Loucy (cell line): ENCODE measurements around the gene HELT.

Experiments
- H2AFZ ChIP-seq: fragments of 200-600 bp; sonication (generic); 2 replicates; pipeline ENCODE4 v1.6.0; 2016; ENCODE audit warnings: antibody characterized with exemption, mild to moderate bottlenecking, low read length, moderate library complexity
- H3F3A ChIP-seq: fragments of 200-600 bp; 2 replicates; pipeline ENCODE4 v1.6.0; 2016; ENCODE audit warnings: antibody characterized with exemption, low read depth, mild to moderate bottlenecking
- H3K27me3 ChIP-seq: fragments of 200-600 bp; sonication (generic); 2 replicates; pipeline ENCODE4 v1.6.1; 2014; ENCODE audit warnings: low read length, mild to moderate bottlenecking; ENCODE audit not compliant: insufficient read depth, poor library complexity, severe bottlenecking
- H3K36me3 ChIP-seq: fragments of 200-600 bp; sonication (generic); 2 replicates; pipeline ENCODE4 v1.6.1; 2016; ENCODE audit warnings: low read length; ENCODE audit not compliant: insufficient read depth
- H3K4me1 ChIP-seq: fragments of 200-600 bp; sonication (generic); 2 replicates; pipeline ENCODE4 v1.5.1; 2014; ENCODE audit warnings: low read length, mild to moderate bottlenecking; ENCODE audit not compliant: insufficient read depth, poor library complexity, severe bottlenecking
- H3K4me2 ChIP-seq: fragments of 200-600 bp; sonication (generic); 2 replicates; pipeline ENCODE4 v1.6.0; 2014; ENCODE audit warnings: antibody characterized with exemption, low read length, low read depth, mild to moderate bottlenecking; ENCODE audit not compliant: poor library complexity, severe bottlenecking
- H3K4me3 ChIP-seq: fragments of 200-600 bp; sonication (generic); 2 replicates; pipeline ENCODE4 v1.5.1; 2014; ENCODE audit warnings: low read length, mild to moderate bottlenecking, mixed read lengths; ENCODE audit not compliant: poor library complexity, severe bottlenecking
- H3K79me2 ChIP-seq: fragments of 200-600 bp; sonication (generic); 2 replicates; pipeline ENCODE4 v1.6.1; 2014; ENCODE audit warnings: low read length; ENCODE audit not compliant: insufficient read depth
- H3K9ac ChIP-seq: fragments of 200-600 bp; sonication (generic); 2 replicates; pipeline ENCODE4 v1.6.0; 2014; ENCODE audit warnings: mild to moderate bottlenecking, low read depth, low read length, moderate library complexity; ENCODE audit not compliant: poor library complexity, severe bottlenecking
- H3K9me2 ChIP-seq: fragments of 200-600 bp; sonication (generic); replicated peaks from 2 replicates; pipeline ENCODE4 v1.6.1; 2016; ENCODE audit warnings: low read depth, low read length, mixed read lengths
- H3K9me3 ChIP-seq: fragments of 200-600 bp; sonication (generic); 2 replicates; pipeline ENCODE4 v1.6.1; 2014; ENCODE audit warnings: mild to moderate bottlenecking, antibody characterized with exemption, low read length, low read depth; ENCODE audit not compliant: insufficient read depth
- H4K20me1 ChIP-seq: fragments of 200-600 bp; sonication (generic); 2 replicates; pipeline ENCODE4 v1.6.0; 2014; ENCODE audit warnings: antibody characterized with exemption, low read length, mild to moderate bottlenecking; ENCODE audit not compliant: insufficient read depth, poor library complexity, severe bottlenecking
- CTCF ChIP-seq: fragments of 200-600 bp; sonication (generic); conservative IDR thresholded peaks from 2 replicates; pipeline ENCODE4 v1.5.1; 2014; ENCODE audit warnings: mild to moderate bottlenecking, antibody characterized with exemption, low read length
- EZH2phosphoT487 ChIP-seq: fragments of 200-600 bp; IDR thresholded peaks from 2 replicates; pipeline ENCODE4 v1.6.1; 2018; ENCODE audit warnings: antibody characterized with exemption, mild to moderate bottlenecking, moderate library complexity, borderline replicate concordance

HELT gene

GRCh38 chr4:185011408-185011807 is 6.9 kb upstream of the HELT start:
- H3K9me2 ChIP-seq: no peaks in the 10 kb centered on the region
- H4K20me1 ChIP-seq: no peaks in the 10 kb centered on the region
- no peaks in the 10 kb centered on the region for H3K4me1 ChIP-seq
- no peak overlapping the region for H3K4me3 ChIP-seq
- H3F3A ChIP-seq: no peaks in the 10 kb centered on the region
- H3K9ac ChIP-seq: no peak overlapping the region
- no peaks in the 10 kb centered on the region for H3K79me2 ChIP-seq
- H3K36me3 ChIP-seq: no peaks in the 10 kb centered on the region
- no peaks in the 10 kb centered on the region for H3K27me3 ChIP-seq
- peak; percentile 75 for TF ChIP-seq CTCF
- no peak for TF ChIP-seq EZH2phosphoT487
- no peak overlapping the region for H2AFZ ChIP-seq
- no peaks in the 10 kb centered on the region for H3K9me3 ChIP-seq
- H3K4me2 ChIP-seq: no peak overlapping the region

GRCh38 chr4:185013417-185014125 is 4.7 kb upstream of the HELT start:
- H3K9ac ChIP-seq: no peak overlapping the region
- TF ChIP-seq CTCF: no peak
- TF ChIP-seq EZH2phosphoT487: no peak
- no peaks in the 10 kb centered on the region for H4K20me1 ChIP-seq
- H3K27me3 ChIP-seq: no peaks in the 10 kb centered on the region
- no peak overlapping the region for H3K4me3 ChIP-seq
- H3K36me3 ChIP-seq: no peaks in the 10 kb centered on the region
- H3F3A ChIP-seq: no peaks in the 10 kb centered on the region
- H3K4me2 ChIP-seq: no peak overlapping the region
- H2AFZ ChIP-seq: no peak overlapping the region
- H3K9me2 ChIP-seq: no peaks in the 10 kb centered on the region
- H3K4me1 ChIP-seq: no peaks in the 10 kb centered on the region
- H3K9me3 ChIP-seq: no peaks in the 10 kb centered on the region
- no peaks in the 10 kb centered on the region for H3K79me2 ChIP-seq

GRCh38 chr4:185015108-185015507 is 3.2 kb upstream of the HELT start:
- no peaks in the 10 kb centered on the region for H3K27me3 ChIP-seq

More at GRCh38 chr4:185015108-185015507, 3.2 kb upstream of the HELT start:
- H3K9me2 ChIP-seq: no peaks in the 10 kb centered on the region
- no peak overlapping the region for H3K4me2 ChIP-seq
- no peaks in the 10 kb centered on the region for H4K20me1 ChIP-seq
- H3K4me3 ChIP-seq: no peak overlapping the region
- TF ChIP-seq EZH2phosphoT487 (no peak), CTCF (no peak)
- no peaks in the 10 kb centered on the region for H3K4me1 ChIP-seq
- no peaks in the 10 kb centered on the region for H3K79me2 ChIP-seq
- no peak overlapping the region for H3K9ac ChIP-seq
- no peaks in the 10 kb centered on the region for H3K9me3 ChIP-seq
- no peak overlapping the region for H2AFZ ChIP-seq
- H3F3A ChIP-seq: no peaks in the 10 kb centered on the region
- no peaks in the 10 kb centered on the region for H3K36me3 ChIP-seq
